ENCODE data around the gene WFDC13. TPM values are rescaled to one million over a fixed set of nuclear protein-coding genes. Genes with fewer than 3 reads are reported as not detected.

The WFDC13 gene, protein sequence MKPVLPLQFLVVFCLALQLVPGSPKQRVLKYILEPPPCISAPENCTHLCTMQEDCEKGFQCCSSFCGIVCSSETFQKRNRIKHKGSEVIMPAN
- total RNA-seq (2022; extraction: Qiagen RNA extraction) = not detected in 5 replicates

DNA sequence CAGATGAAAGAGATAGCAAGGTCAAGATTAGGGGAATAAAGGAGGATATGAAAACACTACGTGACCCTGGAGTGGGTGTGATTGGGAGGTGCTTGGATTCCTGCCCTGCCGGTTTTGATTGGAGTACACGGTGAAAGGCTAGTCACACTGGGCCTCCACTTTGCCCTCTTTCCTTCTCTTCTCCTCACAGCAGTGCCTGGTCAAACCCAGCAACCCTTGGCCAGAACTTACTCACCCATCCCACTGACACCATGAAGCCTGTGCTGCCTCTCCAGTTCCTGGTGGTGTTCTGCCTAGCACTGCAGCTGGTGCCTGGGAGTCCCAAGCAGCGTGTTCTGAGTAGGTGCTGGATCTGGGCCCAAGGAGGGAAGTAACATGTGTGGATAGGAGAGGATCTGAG, at the start of gene WFDC13:
Gene WFDC13 (plus strand): TSS at position 166 of the 400 bp plus-strand sequence. CDS start 86 bp downstream, at position 252.

GRCh38 chr20:45670139-45670538, 31.7 kb upstream of the WFDC13 start, which contains the start of gene WFDC11:
TSS of gene WFDC11 (minus strand) at chr20:45670239. CDS start at chr20:45650600, 19,639 bp downstream.

GRCh38 chr20:45704969-45705637, 3.3 kb downstream of the WFDC13 start, which contains the start of gene WFDC10B:
TSS of gene WFDC10B (minus strand) at chr20:45705019. CDS start at chr20:45685992, 19,027 bp downstream.

GRCh38 chr20:45722047-45722446, 20.2 kb downstream of the WFDC13 start, which contains the start of gene SPINT4:
TSS of gene SPINT4 (plus strand) at chr20:45722347. CDS start at chr20:45722368, 21 bp downstream.

Other genes with a start within 250 kb of the WFDC13 start
- 0.15 to 0.32 TPM in 2 of 5 replicates, not detected in the others for gene WFDC2, start 232.3 kb upstream of the WFDC13 start, total RNA-seq (2022; extraction: Qiagen RNA extraction)
- not detected in 5 replicates for gene SPINT3, start 186.4 kb upstream of the WFDC13 start, total RNA-seq (2022; extraction: Qiagen RNA extraction)
- not detected in 5 replicates for gene WFDC6, start 162.6 kb upstream of the WFDC13 start, total RNA-seq (2022; extraction: Qiagen RNA extraction)
- gene EPPIN, start 154.6 kb upstream of the WFDC13 start, total RNA-seq (2022; extraction: Qiagen RNA extraction) = not detected in 5 replicates
- not detected in 5 replicates for gene WFDC8, start 122.8 kb upstream of the WFDC13 start, total RNA-seq (2022; extraction: Qiagen RNA extraction)
- not detected in 5 replicates for gene WFDC10A, start 72.3 kb upstream of the WFDC13 start, total RNA-seq (2022; extraction: Qiagen RNA extraction)
- gene WFDC9, start 70.8 kb upstream of the WFDC13 start, total RNA-seq (2022; extraction: Qiagen RNA extraction) = not detected in 5 replicates
- not detected in 5 replicates for gene WFDC11, start 31.8 kb upstream of the WFDC13 start, total RNA-seq (2022; extraction: Qiagen RNA extraction)
- not detected in 5 replicates for gene WFDC10B, start 3.0 kb downstream of the WFDC13 start, total RNA-seq (2022; extraction: Qiagen RNA extraction)
- gene SPINT4, start 20.3 kb downstream of the WFDC13 start, total RNA-seq (2022; extraction: Qiagen RNA extraction) = not detected in 5 replicates
- gene WFDC3, start 89.8 kb downstream of the WFDC13 start, total RNA-seq (2022; extraction: Qiagen RNA extraction) = not detected in 5 replicates
- gene DNTTIP1, start 89.9 kb downstream of the WFDC13 start, total RNA-seq (2022; extraction: Qiagen RNA extraction) = 30.2 to 35.8 TPM (median 35.2 TPM) in 5 replicates
- gene UBE2C, start 110.6 kb downstream of the WFDC13 start, total RNA-seq (2022; extraction: Qiagen RNA extraction) = 217 to 241 TPM (median 229 TPM) in 5 replicates
- 0.13 to 0.26 TPM (median 0.25 TPM) in 3 of 5 replicates, not detected in the others for gene TNNC2, start 125.3 kb downstream of the WFDC13 start, total RNA-seq (2022; extraction: Qiagen RNA extraction)
- gene SNX21, start 131.8 kb downstream of the WFDC13 start, total RNA-seq (2022; extraction: Qiagen RNA extraction) = 8.7 to 10.8 TPM (median 10.1 TPM) in 5 replicates
- 18.1 to 21.1 TPM (median 18.5 TPM) in 5 replicates for gene ACOT8, start 155.4 kb downstream of the WFDC13 start, total RNA-seq (2022; extraction: Qiagen RNA extraction)
- gene ZSWIM3, start 155.6 kb downstream of the WFDC13 start, total RNA-seq (2022; extraction: Qiagen RNA extraction) = 1.6 to 2.2 TPM (median 1.7 TPM) in 5 replicates
- gene ZSWIM1, start 179.2 kb downstream of the WFDC13 start, total RNA-seq (2022; extraction: Qiagen RNA extraction) = 4.9 to 5.9 TPM (median 5.8 TPM) in 5 replicates
- 0.23 to 0.48 TPM (median 0.30 TPM) in 5 replicates for gene SPATA25, start 185.6 kb downstream of the WFDC13 start, total RNA-seq (2022; extraction: Qiagen RNA extraction)
- gene NEURL2, start 189.2 kb downstream of the WFDC13 start, total RNA-seq (2022; extraction: Qiagen RNA extraction) = 0.61 to 1.1 TPM (median 0.96 TPM) in 5 replicates
- 91.5 to 122 TPM (median 109 TPM) in 5 replicates for gene CTSA, start 189.3 kb downstream of the WFDC13 start, total RNA-seq (2022; extraction: Qiagen RNA extraction)
- 1.4 to 2.0 TPM (median 1.7 TPM) in 5 replicates for gene PLTP, start 210.1 kb downstream of the WFDC13 start, total RNA-seq (2022; extraction: Qiagen RNA extraction)
- gene PCIF1, start 232.6 kb downstream of the WFDC13 start, total RNA-seq (2022; extraction: Qiagen RNA extraction) = 28.6 to 37.2 TPM (median 33.6 TPM) in 5 replicates